Stimulated activated CD4-positive, alpha-beta T cell treated with anti-CD3 and anti-CD28 coated beads, TNF-alpha, amount 100 ng/mL, for 48 hours (primary cell): ENCODE measurements around the gene SLC25A21.
"Not testable (repeated sequence)": the region's sequence is repeated elsewhere in the genome, so short reads cannot be mapped to it uniquely, and the experiment has no call there.

Experiments used
- DNase-seq, 3 donors: peaks; one replicate each; pipeline ENCODE4 v3.0.0-alpha.2; 2020; ENCODE audit warnings: low read depth in 3 of 3

SLC25A21 gene

DNA sequence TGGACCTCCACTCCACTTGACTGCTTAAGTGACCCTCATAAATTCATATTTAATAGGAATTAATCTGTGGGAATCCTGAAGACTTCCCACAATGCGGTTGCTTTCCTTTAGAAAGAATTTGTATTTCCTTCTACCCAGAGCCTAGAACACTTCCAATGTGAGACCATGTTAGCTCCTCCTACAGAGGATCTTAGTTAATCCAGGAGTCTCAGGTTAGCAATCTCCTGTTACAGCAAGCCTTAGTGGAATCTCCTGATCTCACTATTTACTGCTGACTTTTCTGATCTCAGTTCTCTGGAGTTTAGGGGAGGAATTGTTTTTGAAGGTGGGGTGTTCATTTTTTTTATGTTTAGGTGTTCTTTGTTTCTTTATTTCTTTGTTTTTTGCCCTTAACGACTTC is 186.0 kb downstream of the SLC25A21 start:
- DNase-seq: no peak

DNA sequence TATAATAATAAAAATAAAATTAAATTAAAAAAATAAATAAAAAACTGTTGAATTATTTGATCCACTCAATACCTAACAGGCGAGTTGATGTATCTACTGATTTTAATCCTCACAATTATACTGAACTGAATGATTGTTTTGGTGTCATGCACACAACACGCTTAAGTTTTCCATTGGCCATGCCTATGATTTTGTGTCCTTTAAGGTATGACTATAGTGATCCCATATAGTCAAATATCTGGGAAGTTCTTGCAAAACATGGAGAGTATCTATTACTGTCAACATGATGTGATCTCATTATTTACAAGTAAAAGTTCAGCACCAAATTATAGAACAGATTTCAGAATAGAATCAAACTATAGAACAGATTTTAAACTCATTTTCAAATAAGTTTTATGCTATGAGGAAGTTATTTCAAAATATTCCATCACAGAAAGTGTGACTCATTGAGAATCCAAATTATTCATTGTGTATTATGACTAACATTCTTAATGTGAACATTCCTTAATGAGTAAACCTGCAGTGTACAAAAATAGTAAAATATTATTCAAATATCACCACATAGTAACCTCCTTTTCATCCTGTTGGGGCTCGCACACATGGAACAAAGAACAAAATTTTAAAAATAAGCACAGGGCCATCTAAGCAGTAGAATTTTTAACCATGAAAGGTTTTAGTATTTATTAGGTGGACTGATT is 190.4 kb downstream of the SLC25A21 start:
- DNase-seq: no peak

DNA sequence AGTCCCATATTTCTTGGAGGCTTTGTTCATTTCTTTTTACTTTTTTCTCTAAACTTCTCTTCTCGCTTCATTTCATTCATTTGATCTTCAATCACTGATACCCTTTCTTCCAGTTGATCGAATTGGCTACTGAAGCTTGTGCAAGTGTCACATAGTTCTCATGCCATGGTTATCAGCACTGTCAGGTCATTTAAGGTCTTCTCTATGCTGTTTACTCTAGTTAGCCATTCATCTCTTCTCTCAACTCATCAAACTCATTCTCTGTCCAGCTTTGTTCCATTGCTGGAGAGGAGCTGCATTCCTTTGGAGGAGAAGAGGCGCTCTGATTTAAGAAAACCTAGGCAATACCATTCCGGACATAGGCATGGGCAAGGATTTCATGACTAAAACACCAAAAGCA is 192.0 kb downstream of the SLC25A21 start:
- not testable (repeated sequence) for DNase-seq

DNA sequence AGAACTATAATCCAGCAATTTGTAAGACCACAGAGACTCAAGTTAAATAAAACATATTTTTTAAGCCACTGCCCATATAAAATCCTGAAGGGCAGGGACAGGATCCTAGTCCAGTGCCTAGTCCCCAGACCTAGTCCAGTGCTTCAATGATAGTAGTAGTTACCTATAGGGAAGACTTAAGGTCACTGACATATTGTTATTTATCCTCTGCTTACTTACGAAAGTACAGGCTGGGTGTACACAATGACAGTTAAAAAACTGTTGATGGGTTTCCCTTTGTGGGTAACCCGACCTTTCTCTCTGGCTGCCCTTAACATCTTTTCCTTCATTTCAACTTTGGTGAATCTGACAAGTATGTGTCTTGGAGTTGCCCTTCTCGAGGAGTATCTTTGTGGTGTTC is 192.5 kb downstream of the SLC25A21 start:
- DNase-seq: no peak

DNA sequence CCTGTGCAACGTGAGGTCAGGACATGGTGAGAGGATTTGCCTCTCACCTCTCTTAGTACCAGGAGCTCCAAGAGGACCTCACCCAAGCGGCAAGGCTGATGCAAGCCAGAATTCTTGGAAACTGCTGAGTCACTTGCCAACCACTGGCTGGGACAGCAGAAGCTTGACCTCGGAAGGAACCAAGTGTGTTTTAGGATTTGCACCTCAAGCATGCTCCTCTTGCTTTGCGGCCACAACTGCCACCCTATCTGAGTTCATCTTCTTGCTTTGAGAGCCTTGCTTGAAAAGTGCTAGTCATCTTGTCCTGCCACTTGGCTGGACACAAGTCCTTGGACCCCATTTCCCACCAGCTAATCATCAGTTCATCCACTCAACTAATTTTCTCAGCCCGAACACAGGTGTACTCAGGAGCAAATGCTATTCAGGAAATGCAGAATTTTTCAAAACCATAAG is 195.8 kb downstream of the SLC25A21 start:
- no peak for DNase-seq

DNA sequence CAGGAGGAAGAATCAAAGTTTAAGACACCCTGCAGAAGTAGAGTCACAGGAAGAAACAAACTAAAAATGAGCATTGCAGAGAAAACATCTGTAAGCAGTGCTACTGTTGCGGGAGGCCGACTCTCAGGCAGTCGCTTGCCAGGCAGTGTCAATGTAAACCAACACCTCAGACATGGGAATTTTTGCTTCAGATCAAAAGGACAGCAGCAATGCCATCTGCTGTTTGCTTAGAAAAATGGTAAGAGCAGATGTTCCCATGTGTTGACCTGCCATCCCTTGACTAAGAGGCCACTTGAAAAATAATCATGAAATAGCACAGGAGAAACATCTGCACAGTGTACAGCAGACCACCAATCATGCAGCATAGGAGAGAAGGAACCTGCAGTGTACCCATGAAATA is 196.6 kb downstream of the SLC25A21 start:
- no peak for DNase-seq

DNA sequence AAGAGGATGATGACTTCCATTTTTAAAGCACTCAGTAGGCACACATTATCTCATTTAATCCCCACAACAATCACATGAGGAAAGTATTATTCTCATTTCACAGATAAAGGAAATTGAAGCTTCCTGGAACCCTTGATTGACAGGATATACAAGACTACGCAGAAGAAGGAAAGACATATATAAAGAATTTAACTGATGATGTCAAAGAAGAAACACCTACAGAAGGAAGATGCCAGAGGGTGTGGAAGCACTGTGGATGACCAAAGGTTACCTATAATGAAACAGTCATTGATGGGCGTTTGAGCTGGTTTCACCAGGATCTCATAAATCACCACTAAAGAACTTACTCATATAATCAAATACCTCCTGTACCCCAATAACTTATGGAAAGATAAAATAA is 197.4 kb downstream of the SLC25A21 start:
- no peak for DNase-seq

DNA sequence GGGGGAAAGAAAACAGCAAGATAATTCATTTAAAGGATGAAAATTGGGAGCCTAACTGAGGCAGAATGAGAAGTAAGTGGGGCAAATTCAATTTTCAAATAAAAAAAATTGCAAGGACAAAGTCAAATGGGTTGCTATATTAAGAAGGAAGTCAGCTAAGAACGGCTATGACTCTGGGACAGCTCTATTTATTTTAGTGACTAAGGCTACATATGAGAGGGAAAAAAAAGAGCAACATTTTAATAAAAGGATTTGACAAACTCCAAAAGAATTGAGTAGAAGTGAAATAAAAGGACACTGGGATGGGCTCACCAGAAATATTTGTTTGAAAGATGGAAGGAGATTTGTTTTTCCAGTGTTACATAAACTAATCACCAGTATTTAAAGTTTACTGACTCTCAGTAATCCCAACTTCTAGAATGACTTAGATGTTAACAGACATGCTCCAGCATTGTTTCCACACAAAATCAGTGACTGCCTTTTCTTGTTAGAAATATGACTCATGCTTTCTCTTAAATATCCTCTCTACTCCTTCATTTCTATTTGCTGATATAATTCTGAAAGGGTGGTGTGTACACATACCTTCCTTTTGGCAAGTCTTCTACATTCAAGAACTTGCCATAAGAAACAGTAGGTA is 198.5 kb downstream of the SLC25A21 start:
- no peak for DNase-seq

DNA sequence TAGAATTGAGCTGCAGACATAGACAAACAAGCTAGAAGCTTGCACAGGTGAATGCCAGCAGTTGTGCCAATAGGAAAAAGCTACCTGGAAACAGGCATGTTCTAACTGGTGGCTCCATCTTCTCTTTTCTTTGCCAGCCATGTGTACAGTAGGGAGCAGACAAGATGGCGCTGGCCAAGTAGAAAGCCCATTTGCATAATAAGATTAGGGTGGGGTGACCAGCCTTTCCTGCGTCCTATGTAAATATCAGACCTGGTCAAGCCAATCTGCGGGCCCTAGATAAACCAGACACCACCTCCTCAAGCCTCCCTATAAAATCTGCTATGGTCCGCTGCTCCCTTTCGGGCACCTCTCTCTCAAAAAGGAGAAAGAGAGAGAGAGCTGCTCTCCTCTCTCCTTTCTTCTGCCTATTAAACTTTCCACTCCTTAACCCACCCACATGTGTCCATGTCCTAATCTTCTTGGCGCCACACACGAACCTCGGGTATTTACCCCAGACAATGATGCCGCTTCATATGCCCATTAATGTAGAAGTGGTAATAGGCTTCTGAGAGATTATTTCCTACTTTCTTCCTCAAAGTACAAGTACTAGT is 201.0 kb downstream of the SLC25A21 start:
- no peak for DNase-seq

DNA sequence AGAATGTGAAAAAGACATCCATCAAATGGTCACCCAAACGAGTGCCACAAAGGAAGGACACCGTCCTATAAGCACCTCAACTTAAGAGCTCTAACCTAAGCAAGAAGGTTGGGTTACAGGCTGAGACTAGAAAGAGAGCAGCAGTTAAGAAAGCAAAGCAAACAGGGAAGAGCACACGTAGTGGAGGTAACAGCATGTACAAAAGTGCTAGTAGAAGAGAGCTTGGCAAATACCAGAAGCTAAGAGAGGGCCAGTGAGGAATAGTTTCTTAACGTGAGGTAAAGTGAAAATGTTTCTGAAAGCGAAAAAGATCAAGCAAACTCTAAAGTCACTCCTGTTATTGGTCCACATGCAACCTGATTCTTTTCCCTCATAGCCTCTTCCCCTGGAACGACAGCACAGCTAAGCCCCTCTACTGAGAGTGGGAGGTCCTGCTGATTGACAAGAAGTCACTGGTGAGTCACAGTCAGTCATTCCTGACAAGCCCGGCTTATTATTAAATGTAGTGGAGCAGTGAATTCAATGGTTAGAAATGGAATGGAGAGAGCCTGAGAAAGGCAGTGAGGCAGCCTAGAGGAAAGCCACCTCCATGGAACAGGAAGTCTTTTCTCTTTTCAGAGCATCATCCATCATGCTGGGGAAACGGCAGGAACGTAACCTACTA is 204.4 kb downstream of the SLC25A21 start:
- no peak for DNase-seq

DNA sequence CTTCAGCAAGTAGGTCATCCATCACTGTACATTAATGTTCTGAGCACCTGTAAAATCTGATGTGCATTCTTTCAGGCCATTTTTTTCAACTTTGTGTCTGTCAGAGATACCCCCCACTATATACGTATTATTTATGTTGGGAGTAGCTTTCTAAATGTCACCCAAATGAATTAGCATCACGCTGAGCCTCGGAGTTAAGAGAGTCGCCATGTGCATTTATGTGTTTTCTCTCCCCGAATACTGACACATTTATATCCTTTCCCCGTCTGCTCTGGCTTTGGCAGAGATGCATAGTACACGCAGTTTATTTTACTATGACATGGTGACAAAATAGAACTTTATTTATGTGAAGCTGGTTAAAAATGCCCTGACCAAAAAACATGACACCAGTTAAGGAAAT is 216.4 kb downstream of the SLC25A21 start:
- DNase-seq: no peak

DNA sequence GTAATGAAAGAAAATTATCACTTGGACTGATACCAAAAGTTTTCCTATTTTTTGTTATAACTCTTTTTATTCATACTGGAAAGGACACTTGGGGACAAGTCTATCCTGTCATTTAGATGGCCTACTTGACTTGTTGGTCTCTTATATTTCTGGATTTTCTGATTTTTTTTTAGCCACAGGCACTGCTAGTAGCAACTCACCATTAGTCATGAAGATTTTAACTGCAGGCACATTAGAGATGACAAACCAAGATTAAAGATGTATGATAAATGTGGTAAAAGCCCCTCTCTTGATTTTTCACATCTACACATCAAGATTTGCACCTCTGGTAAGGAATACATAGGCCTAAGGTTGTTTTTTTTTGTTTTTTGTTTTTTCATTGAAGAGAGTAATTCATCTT is 217.0 kb downstream of the SLC25A21 start:
- DNase-seq: no peak

DNA sequence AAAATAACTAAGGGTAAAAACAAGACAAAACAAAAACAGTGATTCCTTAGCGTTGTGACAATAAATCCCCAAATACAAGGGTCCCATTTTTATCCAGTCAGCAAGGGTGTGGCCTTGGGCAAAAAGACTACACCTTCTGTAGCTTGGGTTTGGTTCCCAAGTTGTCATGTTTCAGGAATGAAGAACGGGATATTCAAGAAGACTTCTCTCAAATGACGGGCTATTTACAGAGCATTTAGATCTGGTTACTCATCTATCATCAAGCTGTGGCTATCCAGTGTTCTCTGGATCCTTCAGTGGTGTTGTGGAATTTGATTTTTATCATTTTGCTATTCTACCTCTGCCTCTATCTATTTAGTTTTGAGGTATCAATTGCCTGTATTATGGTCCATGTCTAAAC is 219.7 kb downstream of the SLC25A21 start:
- no peak for DNase-seq

DNA sequence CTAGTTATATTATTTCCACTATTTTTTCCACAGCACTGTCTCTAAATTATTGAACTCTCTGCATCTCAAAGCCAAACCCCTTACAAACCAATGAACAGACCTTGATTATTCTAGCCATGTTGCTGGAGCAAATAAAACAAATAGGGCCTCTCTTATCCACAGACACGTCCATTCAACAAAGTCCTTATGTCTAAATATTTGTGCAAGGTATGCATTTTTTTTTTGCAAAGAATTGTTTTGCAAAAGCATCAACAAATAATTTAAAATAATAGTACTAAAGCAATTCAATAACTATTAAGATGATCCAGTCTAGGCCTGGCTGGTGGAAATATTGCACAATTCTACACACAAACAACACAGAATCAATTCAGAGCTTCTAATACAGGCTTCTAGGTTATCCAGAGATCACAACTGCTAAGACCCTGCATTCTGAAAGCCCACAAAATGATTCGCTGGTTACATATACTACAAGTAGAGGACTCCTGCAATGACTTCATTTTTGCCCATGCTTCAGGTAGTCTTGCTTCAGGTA is 221.0 kb downstream of the SLC25A21 start:
- no peak for DNase-seq

DNA sequence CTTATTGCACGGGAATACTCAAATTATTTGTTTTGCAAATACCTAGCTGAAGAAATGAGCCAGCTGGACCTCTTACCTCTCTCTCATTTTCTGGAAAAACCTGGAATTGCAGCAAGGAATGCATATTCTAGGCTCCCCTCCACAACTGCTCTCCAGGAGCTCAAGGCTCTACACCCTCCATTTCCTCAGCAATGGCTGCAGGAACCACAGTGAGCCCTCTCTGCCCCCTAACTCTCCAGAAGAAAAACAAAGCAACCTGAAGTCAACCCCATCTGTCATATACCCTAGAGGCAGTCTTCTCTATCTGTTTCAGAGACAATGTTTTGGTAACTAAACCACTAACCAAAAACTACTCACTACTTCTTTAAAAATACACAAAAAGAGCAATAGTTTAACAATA is 221.6 kb downstream of the SLC25A21 start:
- DNase-seq: no peak

DNA sequence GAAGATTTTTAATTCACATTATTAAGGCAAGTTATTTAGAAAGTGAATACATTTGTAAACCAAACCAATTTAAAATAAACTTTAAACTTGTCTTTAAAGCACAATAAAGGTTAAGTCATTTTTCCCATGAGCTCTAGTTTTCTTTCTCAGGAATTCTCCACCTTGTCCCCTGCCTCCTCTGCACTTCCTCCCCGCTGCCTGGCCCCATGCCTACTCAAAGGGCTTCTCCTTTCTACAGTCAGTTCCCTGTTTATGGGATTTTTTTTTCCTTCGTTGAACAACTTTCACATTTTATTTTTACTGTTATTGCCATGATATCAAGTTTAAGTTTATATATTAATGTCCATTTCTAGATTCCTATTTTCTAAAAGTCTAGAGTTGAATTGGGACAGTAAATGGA is 223.0 kb downstream of the SLC25A21 start:
- DNase-seq: no peak

DNA sequence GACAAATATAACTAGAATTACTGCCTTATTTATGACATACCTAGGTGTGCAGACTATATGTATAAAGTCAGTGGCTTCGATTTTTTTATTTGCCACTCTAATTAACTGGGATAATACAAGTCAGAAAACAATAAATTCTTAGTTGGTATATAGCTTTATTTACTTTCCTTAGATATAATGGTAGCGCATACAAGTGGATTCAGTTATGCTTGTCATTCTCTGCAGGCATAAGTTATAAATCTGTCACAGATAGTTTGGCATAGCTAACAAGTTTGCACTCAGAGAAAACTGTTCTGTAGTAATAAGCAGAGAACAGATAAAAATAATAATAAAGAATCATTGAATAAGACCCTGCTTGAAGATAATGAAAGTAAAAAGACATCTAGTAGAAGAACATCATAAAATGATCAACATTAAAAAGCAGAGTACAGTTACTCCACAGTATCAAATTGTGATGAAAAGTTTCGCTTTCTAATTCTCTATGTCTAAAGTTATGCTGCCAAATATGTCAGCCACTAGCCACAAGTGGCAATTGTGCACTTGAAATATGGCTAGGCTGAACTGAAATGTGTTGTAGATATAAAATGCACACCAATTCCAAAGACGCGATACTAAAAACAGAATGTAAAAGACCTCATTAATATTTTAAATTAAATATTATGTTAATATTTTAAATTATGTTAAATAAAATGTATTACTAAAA is 224.1 kb downstream of the SLC25A21 start:
- no peak for DNase-seq

DNA sequence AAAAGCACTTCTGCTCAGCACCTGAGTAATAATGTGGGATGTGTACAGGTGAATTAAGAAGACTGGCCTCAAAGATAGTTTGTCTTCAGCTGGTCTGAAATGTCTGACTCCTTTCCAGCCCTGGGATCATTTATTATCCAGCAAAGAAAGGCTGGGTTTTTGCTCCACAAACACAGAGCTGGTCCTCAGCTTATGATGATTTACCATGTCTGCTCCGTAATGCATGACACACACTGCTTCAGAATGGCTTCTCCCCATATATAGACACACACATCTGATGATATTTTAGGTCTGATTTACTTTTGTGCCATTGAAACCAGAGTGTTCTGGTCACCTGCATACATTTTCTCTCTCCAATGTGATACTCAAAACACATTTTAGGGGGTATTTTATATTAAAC is 225.0 kb downstream of the SLC25A21 start:
- no peak for DNase-seq

DNA sequence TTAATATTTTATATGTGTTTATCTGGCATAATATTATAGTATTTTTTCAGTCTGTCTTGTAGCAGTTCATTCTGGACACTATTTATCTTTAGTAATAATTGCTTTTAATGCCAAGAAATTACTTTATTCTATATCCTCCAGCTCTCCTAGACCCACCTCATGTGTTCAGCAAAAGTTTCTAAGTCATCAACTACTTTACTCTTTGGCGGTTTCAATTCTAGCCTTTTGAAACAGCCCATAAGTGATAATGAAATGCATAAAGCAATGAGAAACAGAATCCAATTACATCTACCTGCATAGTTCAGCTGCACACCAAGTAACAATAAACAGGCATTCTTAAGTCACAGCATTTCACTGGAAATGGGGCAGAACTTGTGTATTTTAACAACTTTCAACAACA is 225.5 kb downstream of the SLC25A21 start:
- no peak for DNase-seq

DNA sequence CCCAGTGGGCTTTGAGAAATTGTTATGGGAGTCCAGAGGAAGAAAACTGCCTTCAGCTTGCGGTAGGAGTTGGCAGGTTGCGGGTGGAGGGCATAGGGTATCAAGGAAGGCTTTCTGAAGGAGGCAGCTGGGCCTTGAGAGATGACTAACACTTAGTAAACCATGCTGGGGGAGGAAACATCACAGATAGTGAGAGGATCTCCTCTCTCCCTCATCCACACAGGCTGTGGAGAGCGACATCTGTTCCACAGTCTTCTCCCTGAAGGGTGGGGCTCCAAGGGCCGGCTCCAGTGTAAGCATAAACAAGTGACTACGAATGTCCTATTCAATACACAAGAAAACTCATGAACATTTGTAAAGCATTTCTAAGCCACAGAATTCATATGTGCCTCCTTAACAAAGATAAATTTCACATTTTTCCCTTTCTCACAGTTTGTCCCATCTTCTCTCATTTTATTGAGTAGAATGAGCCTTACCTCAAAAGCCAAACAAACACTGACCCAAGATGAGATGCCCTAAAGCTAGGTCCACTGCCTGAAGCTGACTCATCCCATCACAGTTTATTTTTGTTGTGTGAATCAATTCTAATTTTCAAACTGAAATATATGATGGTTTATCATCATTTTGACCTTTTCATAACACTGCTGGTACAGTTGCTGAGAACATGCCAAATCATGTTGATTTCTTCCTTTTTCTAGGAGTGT is 227.9 kb downstream of the SLC25A21 start:
- DNase-seq: no peak

DNA sequence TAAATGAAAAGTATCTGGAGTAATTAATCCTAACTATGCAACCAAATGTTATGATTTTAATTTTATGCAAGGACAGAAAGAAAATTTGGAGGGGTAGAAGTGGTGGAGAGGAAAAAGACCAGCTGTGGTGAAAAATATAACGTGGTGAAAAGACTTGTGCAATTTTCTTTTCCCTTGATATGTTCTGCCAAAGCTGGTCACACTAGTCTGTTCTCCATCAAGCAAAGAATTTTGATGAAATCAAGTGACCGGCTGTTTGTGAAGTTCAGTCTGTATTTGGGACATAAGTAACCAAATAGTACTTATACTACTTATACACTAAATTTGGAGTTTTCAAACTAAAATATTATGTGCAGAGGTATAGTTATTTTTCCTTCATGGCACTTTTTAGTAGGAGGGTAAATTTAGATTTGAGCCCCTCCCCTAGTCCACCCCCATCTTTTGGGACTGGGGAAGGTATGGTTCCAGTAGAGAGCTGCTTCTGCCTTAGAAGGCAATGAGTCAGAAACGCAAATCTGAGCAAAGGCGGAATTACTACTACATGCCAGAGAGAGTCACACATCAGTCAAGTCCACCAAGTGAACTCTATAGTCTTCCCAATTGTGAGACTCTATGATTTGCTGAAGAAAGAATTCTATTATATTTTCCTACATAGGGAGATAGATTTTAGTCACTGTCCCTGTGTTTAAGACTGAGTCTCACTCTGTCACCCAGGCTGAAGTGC is 229.7 kb downstream of the SLC25A21 start:
- no peak for DNase-seq
